SK-N-MC (cell line): ENCODE data around the gene ABCG2.

ENCODE experiments used
- DNase-seq: peaks from one replicate; pipeline ENCODE4 v3.0.0-alpha.2; 2011; ENCODE audit warnings: low read depth, low spot score
- H3K27ac ChIP-seq: fragments of 200-600 bp; sonication (generic); 2 replicates; pipeline ENCODE4 v1.5.1; 2016; ENCODE audit warnings: mixed run types
- H3K36me3 ChIP-seq: fragments of 200-600 bp; sonication (generic); 2 replicates; pipeline ENCODE4 v1.6.1; 2017; ENCODE audit warnings: antibody characterized with exemption, low read length, mixed read lengths; ENCODE audit not compliant: insufficient read depth
- H3K4me3 ChIP-seq: fragments of 200-600 bp; sonication (generic); 2 replicates; pipeline ENCODE4 v1.5.1; 2016
- H3K9ac ChIP-seq: fragments of 200-600 bp; sonication (generic); 2 replicates; pipeline ENCODE4 v1.8.0; 2017; ENCODE audit warnings: mixed run types, mixed read lengths; ENCODE audit not compliant: insufficient read length
- H3K9me3 ChIP-seq: fragments of 200-600 bp; sonication (generic); 2 replicates; pipeline ENCODE4 v1.6.1; 2017; ENCODE audit warnings: low read depth, mild to moderate bottlenecking, antibody characterized with exemption, low read length, moderate library complexity, mixed read lengths
- EZH2 ChIP-seq: fragments of 200-600 bp; sonication (generic); IDR thresholded peaks from one replicate; pipeline ENCODE4 v1.6.1; 2017; ENCODE audit warnings: antibody characterized with exemption
- FOXP2 ChIP-seq: optimal IDR thresholded peaks from 2 replicates; pipeline ENCODE3; 2011; ENCODE audit warnings: mild to moderate bottlenecking, moderate library complexity; ENCODE audit not compliant: insufficient read depth; ENCODE audit errors: extremely low read length, control extremely low read depth
- POLR2AphosphoS5 ChIP-seq: IDR thresholded peaks from 2 replicates; pipeline ENCODE4 v1.6.1; 2012; ENCODE audit warnings: mild to moderate bottlenecking, low read depth, low read length, borderline replicate concordance

The ABCG2 gene

GRCh38 chr4:88102026-88102425, 56.4 kb downstream of the ABCG2 start:
- Histone ChIP-seq H3K4me3 (no peak overlapping the region), H3K36me3 (no peaks in the 10 kb centered on the region), H3K9ac (no peak overlapping the region), H3K27ac (no peak overlapping the region), H3K9me3 (no peaks in the 10 kb centered on the region)
- no peak for DNase-seq
- no peak for TF ChIP-seq EZH2
- TF ChIP-seq FOXP2 = no peak
- TF ChIP-seq POLR2AphosphoS5 = no peak

DNA sequence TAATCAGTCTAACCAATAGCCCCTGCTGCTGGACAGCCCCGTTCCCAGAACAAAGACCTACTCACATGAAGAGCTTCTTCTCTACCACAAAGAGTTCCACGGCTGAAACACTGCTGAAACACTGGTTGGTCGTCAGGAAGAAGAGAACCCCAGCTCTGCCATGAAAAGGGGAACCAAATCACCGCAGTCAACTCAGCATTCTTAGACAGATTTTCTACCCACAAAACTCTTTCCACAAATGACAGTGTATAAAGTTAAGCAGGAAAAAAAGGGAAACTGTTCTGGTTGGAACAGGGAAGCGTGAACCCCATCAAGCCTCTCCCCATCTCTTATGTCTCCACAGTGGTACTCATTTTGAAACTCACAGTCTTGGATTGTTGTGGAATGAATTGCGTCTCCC, 57.3 kb downstream of the ABCG2 start:
- no peak overlapping the region for H3K4me3 ChIP-seq
- no peaks in the 10 kb centered on the region for H3K9me3 ChIP-seq
- no peaks in the 10 kb centered on the region for H3K36me3 ChIP-seq
- H3K27ac ChIP-seq = no peak overlapping the region
- H3K9ac ChIP-seq = no peak overlapping the region
- no peak for DNase-seq
- TF ChIP-seq FOXP2 = no peak
- no peak for TF ChIP-seq POLR2AphosphoS5
- TF ChIP-seq EZH2 = no peak

- no peaks in the 10 kb centered on the region for H3K36me3 ChIP-seq
- DNase-seq = no peak
- no peaks in the 10 kb centered on the region for H3K9me3 ChIP-seq
- H3K9ac ChIP-seq = no peak overlapping the region
- TF ChIP-seq FOXP2 (no peak), POLR2AphosphoS5 (no peak), EZH2 (no peak)
- no peak overlapping the region for H3K4me3 ChIP-seq
- no peak overlapping the region for H3K27ac ChIP-seq
Measured at GRCh38 chr4:88098993-88099752, 59.3 kb downstream of the ABCG2 start.

DNA sequence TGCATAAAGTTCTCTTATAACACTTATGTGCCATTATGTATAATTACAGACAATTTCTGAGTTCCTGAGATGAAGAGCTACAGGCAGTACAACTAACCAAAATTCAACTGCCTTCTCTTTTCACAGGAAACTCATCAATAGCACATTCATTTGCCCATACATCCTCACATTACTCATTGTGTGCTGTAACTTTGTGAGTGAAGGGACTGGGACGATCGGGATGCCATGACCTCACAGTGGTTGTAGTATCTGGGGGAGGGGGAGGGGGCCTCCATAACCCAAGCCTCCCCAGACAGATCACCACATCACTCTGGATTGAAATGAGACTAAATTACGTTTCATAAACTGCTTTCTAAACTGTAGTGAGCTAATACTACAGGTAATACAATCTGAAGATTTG, 60.7 kb downstream of the ABCG2 start:
- H3K36me3 ChIP-seq = no peaks in the 10 kb centered on the region
- H3K4me3 ChIP-seq = no peak overlapping the region
- no peaks in the 10 kb centered on the region for H3K9me3 ChIP-seq
- no peak overlapping the region for H3K27ac ChIP-seq
- no peak for TF ChIP-seq POLR2AphosphoS5
- no peak for TF ChIP-seq EZH2
- no peak for TF ChIP-seq FOXP2
- DNase-seq = no peak
- H3K9ac ChIP-seq = no peak overlapping the region

- Histone ChIP-seq H3K9ac (no peak overlapping the region), H3K9me3 (no peaks in the 10 kb centered on the region), H3K27ac (no peak overlapping the region), H3K36me3 (no peaks in the 10 kb centered on the region), H3K4me3 (no peak overlapping the region)
- no peak for DNase-seq
- no peak for TF ChIP-seq FOXP2
- TF ChIP-seq POLR2AphosphoS5 = no peak
- no peak for TF ChIP-seq EZH2
Measured at GRCh38 chr4:88097301-88097700, 61.1 kb downstream of the ABCG2 start.

DNA sequence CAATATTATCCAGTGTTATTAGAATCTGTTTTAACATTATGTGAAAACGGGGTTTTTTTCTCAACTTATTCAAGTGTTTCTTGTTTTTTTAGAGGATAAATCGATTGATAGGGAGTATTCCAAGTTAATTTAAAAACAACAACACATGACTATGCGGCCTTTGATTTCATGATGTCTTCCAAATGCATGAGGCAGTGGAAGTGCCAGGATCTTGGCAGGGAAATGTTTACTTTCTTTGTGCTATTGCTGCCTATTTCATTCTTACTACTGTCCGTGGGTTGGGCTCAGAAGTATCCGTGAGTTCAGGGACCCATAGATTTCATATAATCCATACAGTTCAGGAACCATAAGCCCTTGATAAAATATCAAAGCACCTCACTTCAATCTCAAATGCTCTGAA, 64.6 kb downstream of the ABCG2 start:
- Histone ChIP-seq H3K9ac (no peak overlapping the region), H3K36me3 (no peaks in the 10 kb centered on the region), H3K9me3 (no peaks in the 10 kb centered on the region), H3K4me3 (no peak overlapping the region), H3K27ac (no peak overlapping the region)
- no peak for TF ChIP-seq EZH2
- no peak for TF ChIP-seq POLR2AphosphoS5
- TF ChIP-seq FOXP2 = no peak
- DNase-seq = no peak

DNA sequence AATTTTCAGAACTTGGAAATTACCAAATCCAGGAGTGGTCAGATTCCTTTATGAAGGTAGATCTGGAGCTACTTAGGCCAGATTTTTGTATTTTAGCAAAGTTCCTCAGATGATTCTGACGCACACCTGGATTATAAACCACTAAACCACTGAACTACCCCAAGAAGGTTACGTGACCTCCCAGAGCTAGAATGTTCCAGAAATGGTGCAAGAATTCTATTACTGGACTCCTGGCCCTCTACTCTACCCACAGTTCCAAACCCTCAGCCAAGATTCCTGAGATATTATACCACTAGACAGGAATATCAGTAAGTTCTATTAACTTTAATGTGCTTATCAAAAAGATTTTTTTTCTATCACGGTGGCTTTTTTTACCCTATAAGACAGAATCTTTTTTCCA, 67.1 kb downstream of the ABCG2 start:
- no peak overlapping the region for H3K27ac ChIP-seq
- no peak for DNase-seq
- H3K9ac ChIP-seq = no peak overlapping the region
- no peaks in the 10 kb centered on the region for H3K9me3 ChIP-seq
- TF ChIP-seq POLR2AphosphoS5 (no peak), EZH2 (no peak), FOXP2 (no peak)
- no peak overlapping the region for H3K4me3 ChIP-seq
- no peaks in the 10 kb centered on the region for H3K36me3 ChIP-seq

DNA sequence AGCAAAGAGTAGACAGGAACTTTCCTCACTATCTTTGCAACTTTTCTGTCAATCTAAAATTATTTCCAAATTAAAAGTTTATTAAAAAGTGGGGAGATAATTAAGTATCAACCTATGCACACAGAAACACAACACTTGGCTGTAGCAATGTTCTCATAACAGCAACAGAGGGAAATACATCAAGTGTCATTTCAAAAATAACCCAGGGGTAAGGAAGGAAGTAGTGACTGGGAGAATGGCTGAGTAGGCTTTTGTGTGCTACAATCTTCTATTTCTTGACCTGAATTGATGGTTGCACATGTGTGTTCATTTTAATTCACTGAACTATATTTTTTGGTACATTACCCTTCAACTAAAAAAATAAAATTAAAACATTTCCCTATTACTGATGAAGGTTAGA, 67.5 kb downstream of the ABCG2 start:
- Histone ChIP-seq H3K27ac (no peak overlapping the region), H3K4me3 (no peak overlapping the region), H3K36me3 (no peaks in the 10 kb centered on the region), H3K9me3 (no peaks in the 10 kb centered on the region), H3K9ac (no peak overlapping the region)
- TF ChIP-seq FOXP2 = no peak
- TF ChIP-seq EZH2 = no peak
- no peak for TF ChIP-seq POLR2AphosphoS5
- no peak for DNase-seq

DNA sequence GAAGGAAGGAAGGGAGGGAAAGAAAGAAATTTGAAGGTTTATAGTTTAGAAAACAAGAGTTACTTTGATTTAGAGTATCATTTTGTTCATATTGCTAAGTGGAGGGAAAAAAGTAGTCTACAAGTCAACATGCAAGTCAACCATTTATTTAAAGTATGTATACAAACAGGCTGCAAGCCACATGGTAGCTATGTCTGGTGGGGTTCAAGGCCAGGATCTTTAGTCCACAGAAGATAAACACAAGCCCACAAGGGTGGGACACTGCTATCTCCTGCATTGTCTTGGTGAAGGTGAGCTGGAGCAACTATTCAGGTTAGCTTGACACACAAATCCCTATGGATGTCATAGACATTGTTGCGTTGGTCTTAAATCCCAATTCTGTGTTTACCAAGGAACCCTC, 71.4 kb downstream of the ABCG2 start:
- H3K9me3 ChIP-seq = no peaks in the 10 kb centered on the region
- no peaks in the 10 kb centered on the region for H3K36me3 ChIP-seq
- no peak overlapping the region for H3K4me3 ChIP-seq
- no peak overlapping the region for H3K27ac ChIP-seq
- TF ChIP-seq POLR2AphosphoS5 = no peak
- TF ChIP-seq EZH2 = no peak
- no peak for TF ChIP-seq FOXP2
- no peak for DNase-seq
- no peak overlapping the region for H3K9ac ChIP-seq

GRCh38 chr4:88080626-88081025, 77.8 kb downstream of the ABCG2 start:
- Histone ChIP-seq H3K9ac (no peak overlapping the region), H3K36me3 (peaks cover 7% of the 10 kb centered on the region; the same call in 1 of the 2 replicates), H3K9me3 (no peaks in the 10 kb centered on the region), H3K4me3 (no peak overlapping the region), H3K27ac (no peak overlapping the region)
- DNase-seq = no peak
- TF ChIP-seq EZH2 (no peak), FOXP2 (no peak), POLR2AphosphoS5 (no peak)
